Gastroesophageal sphincter (tissue), 3 donors: ENCODE results near the gene OR2H1.

Experiments used
- CTCF ChIP-seq, 4 experiments: fragments of 200-600 bp in 2 of 4; fragments of 450-650 bp in 2 of 4; sonication (generic) in 1 of 4; IDR thresholded peaks; one replicate each; pipeline ENCODE4 v1.5.1; 2017 to 2019; ENCODE audit warnings: antibody characterized with exemption in 4 of 4, mild to moderate bottlenecking in 2 of 4, moderate library complexity in 2 of 4
- EP300 ChIP-seq: sonication (generic); formaldehyde crosslinking; IDR thresholded peaks from one replicate; pipeline ENCODE4 v1.6.1; 2017; ENCODE audit warnings: antibody characterized with exemption, mild to moderate bottlenecking
- POLR2A ChIP-seq, 2 donors: fragments of 450-650 bp; IDR thresholded peaks; one replicate each; pipeline ENCODE4 v1.6.1; 2017; ENCODE audit warnings: antibody characterized with exemption in 2 of 2, mild to moderate bottlenecking in 2 of 2, moderate library complexity in 1 of 2
- POLR2AphosphoS5 ChIP-seq: sonication (generic); formaldehyde crosslinking; IDR thresholded peaks from one replicate; pipeline ENCODE4 v1.6.1; 2017; ENCODE audit warnings: antibody characterized with exemption

GRCh38 chr6:29479560-29479959 lies 22.6 kb downstream of the OR2H1 start:
- TF ChIP-seq POLR2A (IDR thresholded peaks at IDR 0.05) (no peak), EP300 (no peak), CTCF (IDR thresholded peaks at IDR 0.05) (no peak), POLR2AphosphoS5 (no peak)
